Peyer's patch (tissue), 4 donors: ENCODE data around the gene APBA1.

Experiments
- POLR2A ChIP-seq, 2 donors: fragments of 450-650 bp; IDR thresholded peaks; one replicate each; pipeline ENCODE4 v1.5.1; 2017; ENCODE audit warnings: antibody characterized with exemption in 2 of 2, mild to moderate bottlenecking in 2 of 2, moderate library complexity in 2 of 2
- TF ChIP-seq, protein P1 (sequence below), 6 experiments: fragments of 450-650 bp in 4 of 6; fragments of 200-600 bp in 2 of 6; sonication (generic) in 1 of 6; IDR thresholded peaks; one replicate each; pipeline ENCODE4 v1.5.1; 2017 to 2019; ENCODE audit warnings: antibody characterized with exemption in 6 of 6, mild to moderate bottlenecking in 3 of 6, moderate library complexity in 1 of 6

DNA sequence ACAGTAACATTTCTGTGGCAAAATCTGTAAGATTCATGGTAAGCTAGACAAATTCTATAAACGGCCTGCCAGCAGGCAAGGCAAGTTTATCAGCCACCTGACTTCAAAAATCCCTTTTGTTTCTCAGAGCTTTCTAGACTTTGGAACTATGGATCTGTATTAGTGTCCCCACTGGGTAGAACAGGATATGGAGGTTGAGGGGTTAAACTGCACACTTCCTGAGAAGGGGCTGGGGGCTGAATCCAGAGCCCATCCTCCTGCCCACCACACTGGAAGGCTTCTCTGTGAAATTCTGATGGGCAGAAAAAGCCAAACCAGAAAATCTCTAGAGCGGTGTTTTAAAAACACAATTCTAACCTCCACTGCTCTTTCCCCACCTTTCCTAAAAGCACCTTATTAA, 218.4 kb downstream of the APBA1 start:
- TF ChIP-seq, protein P1, sequence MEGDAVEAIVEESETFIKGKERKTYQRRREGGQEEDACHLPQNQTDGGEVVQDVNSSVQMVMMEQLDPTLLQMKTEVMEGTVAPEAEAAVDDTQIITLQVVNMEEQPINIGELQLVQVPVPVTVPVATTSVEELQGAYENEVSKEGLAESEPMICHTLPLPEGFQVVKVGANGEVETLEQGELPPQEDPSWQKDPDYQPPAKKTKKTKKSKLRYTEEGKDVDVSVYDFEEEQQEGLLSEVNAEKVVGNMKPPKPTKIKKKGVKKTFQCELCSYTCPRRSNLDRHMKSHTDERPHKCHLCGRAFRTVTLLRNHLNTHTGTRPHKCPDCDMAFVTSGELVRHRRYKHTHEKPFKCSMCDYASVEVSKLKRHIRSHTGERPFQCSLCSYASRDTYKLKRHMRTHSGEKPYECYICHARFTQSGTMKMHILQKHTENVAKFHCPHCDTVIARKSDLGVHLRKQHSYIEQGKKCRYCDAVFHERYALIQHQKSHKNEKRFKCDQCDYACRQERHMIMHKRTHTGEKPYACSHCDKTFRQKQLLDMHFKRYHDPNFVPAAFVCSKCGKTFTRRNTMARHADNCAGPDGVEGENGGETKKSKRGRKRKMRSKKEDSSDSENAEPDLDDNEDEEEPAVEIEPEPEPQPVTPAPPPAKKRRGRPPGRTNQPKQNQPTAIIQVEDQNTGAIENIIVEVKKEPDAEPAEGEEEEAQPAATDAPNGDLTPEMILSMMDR (IDR thresholded peaks at IDR 0.05), result no peak
- TF ChIP-seq POLR2A (IDR thresholded peaks at IDR 0.05), result no peak
